ENCODE data around the gene PTPRE.

The PTPRE gene

GRCh38 chr10:127928021-127928806, 21.3 kb downstream of the PTPRE start:
- H3K36me3 ChIP-seq (ENCODE audit: control insufficient read depth in 2 of 2, insufficient read depth in 1 of 2, low read length in 2 of 2), result no peaks in the 10 kb centered on the region
- no peaks in the 10 kb centered on the region for H3K9me3 ChIP-seq (ENCODE audit: control insufficient read depth, insufficient read depth, low read depth, low read length)
- no peak overlapping the region for H3K27ac ChIP-seq (ENCODE audit: extremely low read depth, low read depth, low read length)
- H3K4me3 ChIP-seq (ENCODE audit: low read depth, low read length), result no peak overlapping the region
- peaks cover 3% of the 10 kb centered on the region; the same call in 1 of the 2 replicates for H3K4me1 ChIP-seq (ENCODE audit: control insufficient read depth, insufficient read depth, low read length)
- ChIA-PET CTCF (interaction anchor here (0.6 to 1.4 kb wide), 4 partner anchors 9 to 141 kb away, joined by 3 to 4 read pairs (median 3); no protein-coding TSS in a partner anchor), POLR2A (no interaction called here)
- no peak for TF ChIP-seq ZNF391 (tag by site-specific recombination; IDR thresholded peaks at IDR 0.05; ENCODE audit: borderline replicate concordance, low read depth)
- 0 out of 2 replicates have a peak, but pooled peaks have one; percentile 10 for TF ChIP-seq OSR2 (tag by site-specific recombination; IDR thresholded peaks at IDR 0.05)
- peak; percentile 69 for TF ChIP-seq PRDM6 (tag by site-specific recombination; IDR thresholded peaks at IDR 0.05)
- peak; percentile 29; the same call in 1 of the 2 replicates for TF ChIP-seq GLIS1 (tag by site-specific recombination; IDR thresholded peaks at IDR 0.05)
- peak; percentile 84; the same call in 1 of the 2 replicates for TF ChIP-seq GFI1B (tag by site-specific recombination; IDR thresholded peaks at IDR 0.05)
- no peak for TF ChIP-seq ZNF394 (tag by site-specific recombination; IDR thresholded peaks at IDR 0.05; ENCODE audit: borderline replicate concordance)
- no peak for TF ChIP-seq RBAK (tag by site-specific recombination; IDR thresholded peaks at IDR 0.05)
- TF ChIP-seq, protein P1, sequence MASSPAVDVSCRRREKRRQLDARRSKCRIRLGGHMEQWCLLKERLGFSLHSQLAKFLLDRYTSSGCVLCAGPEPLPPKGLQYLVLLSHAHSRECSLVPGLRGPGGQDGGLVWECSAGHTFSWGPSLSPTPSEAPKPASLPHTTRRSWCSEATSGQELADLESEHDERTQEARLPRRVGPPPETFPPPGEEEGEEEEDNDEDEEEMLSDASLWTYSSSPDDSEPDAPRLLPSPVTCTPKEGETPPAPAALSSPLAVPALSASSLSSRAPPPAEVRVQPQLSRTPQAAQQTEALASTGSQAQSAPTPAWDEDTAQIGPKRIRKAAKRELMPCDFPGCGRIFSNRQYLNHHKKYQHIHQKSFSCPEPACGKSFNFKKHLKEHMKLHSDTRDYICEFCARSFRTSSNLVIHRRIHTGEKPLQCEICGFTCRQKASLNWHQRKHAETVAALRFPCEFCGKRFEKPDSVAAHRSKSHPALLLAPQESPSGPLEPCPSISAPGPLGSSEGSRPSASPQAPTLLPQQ (tag by site-specific recombination; IDR thresholded peaks at IDR 0.05), result no peak
- no peak for TF ChIP-seq ZNF404 (tag by site-specific recombination; IDR thresholded peaks at IDR 0.05)
- TF ChIP-seq ZNF530 (tag by site-specific recombination; IDR thresholded peaks at IDR 0.05; ENCODE audit: low read depth), result no peak
- TF ChIP-seq, protein P2, sequence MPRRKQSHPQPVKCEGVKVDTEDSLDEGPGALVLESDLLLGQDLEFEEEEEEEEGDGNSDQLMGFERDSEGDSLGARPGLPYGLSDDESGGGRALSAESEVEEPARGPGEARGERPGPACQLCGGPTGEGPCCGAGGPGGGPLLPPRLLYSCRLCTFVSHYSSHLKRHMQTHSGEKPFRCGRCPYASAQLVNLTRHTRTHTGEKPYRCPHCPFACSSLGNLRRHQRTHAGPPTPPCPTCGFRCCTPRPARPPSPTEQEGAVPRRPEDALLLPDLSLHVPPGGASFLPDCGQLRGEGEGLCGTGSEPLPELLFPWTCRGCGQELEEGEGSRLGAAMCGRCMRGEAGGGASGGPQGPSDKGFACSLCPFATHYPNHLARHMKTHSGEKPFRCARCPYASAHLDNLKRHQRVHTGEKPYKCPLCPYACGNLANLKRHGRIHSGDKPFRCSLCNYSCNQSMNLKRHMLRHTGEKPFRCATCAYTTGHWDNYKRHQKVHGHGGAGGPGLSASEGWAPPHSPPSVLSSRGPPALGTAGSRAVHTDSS (tag by site-specific recombination; IDR thresholded peaks at IDR 0.05), result no peak
- no peak for TF ChIP-seq WT1 (tag by site-specific recombination; IDR thresholded peaks at IDR 0.05)
- TF ChIP-seq ZNF514 (tag by site-specific recombination; IDR thresholded peaks at IDR 0.05), result no peak
- TF ChIP-seq, protein P3, sequence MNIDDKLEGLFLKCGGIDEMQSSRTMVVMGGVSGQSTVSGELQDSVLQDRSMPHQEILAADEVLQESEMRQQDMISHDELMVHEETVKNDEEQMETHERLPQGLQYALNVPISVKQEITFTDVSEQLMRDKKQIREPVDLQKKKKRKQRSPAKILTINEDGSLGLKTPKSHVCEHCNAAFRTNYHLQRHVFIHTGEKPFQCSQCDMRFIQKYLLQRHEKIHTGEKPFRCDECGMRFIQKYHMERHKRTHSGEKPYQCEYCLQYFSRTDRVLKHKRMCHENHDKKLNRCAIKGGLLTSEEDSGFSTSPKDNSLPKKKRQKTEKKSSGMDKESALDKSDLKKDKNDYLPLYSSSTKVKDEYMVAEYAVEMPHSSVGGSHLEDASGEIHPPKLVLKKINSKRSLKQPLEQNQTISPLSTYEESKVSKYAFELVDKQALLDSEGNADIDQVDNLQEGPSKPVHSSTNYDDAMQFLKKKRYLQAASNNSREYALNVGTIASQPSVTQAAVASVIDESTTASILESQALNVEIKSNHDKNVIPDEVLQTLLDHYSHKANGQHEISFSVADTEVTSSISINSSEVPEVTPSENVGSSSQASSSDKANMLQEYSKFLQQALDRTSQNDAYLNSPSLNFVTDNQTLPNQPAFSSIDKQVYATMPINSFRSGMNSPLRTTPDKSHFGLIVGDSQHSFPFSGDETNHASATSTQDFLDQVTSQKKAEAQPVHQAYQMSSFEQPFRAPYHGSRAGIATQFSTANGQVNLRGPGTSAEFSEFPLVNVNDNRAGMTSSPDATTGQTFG (tag by site-specific recombination; IDR thresholded peaks at IDR 0.05; ENCODE audit: borderline replicate concordance), result no peak
- no peak for TF ChIP-seq ZBTB48 (tag by site-specific recombination; IDR thresholded peaks at IDR 0.05)
- TF ChIP-seq ZNF433 (tag by site-specific recombination; IDR thresholded peaks at IDR 0.05; ENCODE audit: low read depth), result no peak
- TF ChIP-seq ZBTB20 (tag by site-specific recombination; IDR thresholded peaks at IDR 0.05), result no peak
- no peak for TF ChIP-seq ZNF677 (tag by site-specific recombination; IDR thresholded peaks at IDR 0.05)
- no peak for TF ChIP-seq ZNF529 (tag by site-specific recombination; IDR thresholded peaks at IDR 0.05; ENCODE audit: insufficient replicate concordance)
- TF ChIP-seq, protein P4, sequence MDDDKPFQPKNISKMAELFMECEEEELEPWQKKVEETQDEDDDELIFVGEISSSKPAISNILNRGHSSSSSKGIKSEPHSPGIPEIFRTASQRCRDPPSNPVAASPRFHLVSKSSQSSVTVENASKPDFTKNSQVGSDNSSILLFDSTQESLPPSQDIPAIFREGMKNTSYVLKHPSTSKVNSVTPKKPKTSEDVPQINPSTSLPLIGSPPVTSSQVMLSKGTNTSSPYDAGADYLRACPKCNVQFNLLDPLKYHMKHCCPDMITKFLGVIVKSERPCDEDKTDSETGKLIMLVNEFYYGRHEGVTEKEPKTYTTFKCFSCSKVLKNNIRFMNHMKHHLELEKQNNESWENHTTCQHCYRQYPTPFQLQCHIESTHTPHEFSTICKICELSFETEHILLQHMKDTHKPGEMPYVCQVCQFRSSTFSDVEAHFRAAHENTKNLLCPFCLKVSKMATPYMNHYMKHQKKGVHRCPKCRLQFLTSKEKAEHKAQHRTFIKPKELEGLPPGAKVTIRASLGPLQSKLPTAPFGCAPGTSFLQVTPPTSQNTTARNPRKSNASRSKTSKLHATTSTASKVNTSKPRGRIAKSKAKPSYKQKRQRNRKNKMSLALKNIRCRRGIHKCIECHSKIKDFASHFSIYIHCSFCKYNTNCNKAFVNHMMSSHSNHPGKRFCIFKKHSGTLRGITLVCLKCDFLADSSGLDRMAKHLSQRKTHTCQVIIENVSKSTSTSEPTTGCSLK (tag by site-specific recombination; IDR thresholded peaks at IDR 0.05), result no peak
- no peak for TF ChIP-seq ZNF221 (tag by site-specific recombination; IDR thresholded peaks at IDR 0.05; ENCODE audit: borderline replicate concordance)
- TF ChIP-seq IKZF3 (tag by site-specific recombination; IDR thresholded peaks at IDR 0.05), result no peak
- no peak for TF ChIP-seq ZNF2 (tag by site-specific recombination; IDR thresholded peaks at IDR 0.05)
- no peak for TF ChIP-seq REPIN1 (tag by site-specific recombination; IDR thresholded peaks at IDR 0.05; ENCODE audit: low read depth)
- TF ChIP-seq, protein P5, sequence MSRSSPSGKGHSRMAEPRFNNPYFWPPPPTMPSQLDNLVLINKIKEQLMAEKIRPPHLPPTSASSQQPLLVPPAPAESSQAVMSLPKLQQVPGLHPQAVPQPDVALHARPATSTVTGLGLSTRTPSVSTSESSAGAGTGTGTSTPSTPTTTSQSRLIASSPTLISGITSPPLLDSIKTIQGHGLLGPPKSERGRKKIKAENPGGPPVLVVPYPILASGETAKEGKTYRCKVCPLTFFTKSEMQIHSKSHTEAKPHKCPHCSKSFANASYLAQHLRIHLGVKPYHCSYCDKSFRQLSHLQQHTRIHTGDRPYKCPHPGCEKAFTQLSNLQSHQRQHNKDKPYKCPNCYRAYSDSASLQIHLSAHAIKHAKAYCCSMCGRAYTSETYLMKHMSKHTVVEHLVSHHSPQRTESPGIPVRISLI (tag by site-specific recombination; IDR thresholded peaks at IDR 0.05), result no peak
- TF ChIP-seq ZNF660 (tag by site-specific recombination; IDR thresholded peaks at IDR 0.05), result 0 out of 2 replicates have a peak, but pooled peaks have one; percentile 38
- TF ChIP-seq ZBTB21 (tag by site-specific recombination; IDR thresholded peaks at IDR 0.05), result 0 out of 2 replicates have a peak, but pooled peaks have one; percentile 19
